ENCODE data around the gene BMP6.
"Not testable (repeated sequence)": the region's sequence is repeated elsewhere in the genome, so short reads cannot be mapped to it uniquely, and the experiment has no call there.

The BMP6 gene

GRCh38 chr6:7794509-7794908 lies 68.6 kb downstream of the BMP6 start:
- DNase-seq (ENCODE audit: low read depth): no peak

DNA sequence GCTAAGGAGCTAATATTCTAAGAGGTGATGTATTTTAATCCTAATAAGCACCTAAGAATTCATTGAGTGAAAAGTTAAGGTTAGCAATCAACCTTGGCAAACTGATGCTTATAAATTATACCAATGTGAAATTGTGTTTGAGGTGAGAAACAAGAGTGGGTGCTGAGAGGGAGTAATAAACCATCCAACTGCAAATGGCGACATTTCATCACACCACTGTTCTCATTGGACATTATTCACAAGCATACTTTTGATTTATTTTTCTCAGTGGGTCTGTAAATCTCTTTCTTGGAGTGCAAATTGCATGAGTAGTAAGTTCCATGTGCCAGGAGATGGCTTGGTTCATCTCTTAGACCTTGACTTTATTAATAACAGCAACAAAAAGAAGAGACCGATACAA lies 71.5 kb downstream of the BMP6 start:
- no peak for DNase-seq (ENCODE audit: low read depth)

- DNase-seq (ENCODE audit: low read depth): no peak
These were observed 72.9 kb downstream of the BMP6 start for GRCh38 chr6:7798751-7799150.

DNA sequence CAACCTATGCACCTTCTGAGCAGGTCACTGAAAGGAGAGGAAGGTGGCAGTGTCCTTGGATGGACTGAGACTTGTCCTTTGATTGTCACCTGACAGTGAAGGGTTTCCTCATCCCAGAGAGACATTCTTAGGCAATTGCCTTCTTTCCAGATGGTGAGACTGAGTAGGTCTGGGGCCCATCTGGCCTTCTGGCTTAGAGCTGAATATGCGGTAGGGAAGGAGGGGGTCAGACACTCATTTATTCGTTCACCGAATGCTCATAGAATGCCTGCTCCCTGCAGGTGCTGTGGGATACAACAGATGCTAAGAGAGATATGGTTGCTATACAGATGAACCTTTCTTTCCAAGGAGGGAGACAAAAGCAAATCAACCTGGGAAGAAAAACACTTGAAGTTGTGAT lies 76.8 kb downstream of the BMP6 start:
- DNase-seq (ENCODE audit: low read depth): no peak

- DNase-seq (ENCODE audit: low read depth): no peak
These were observed 77.3 kb downstream of the BMP6 start for GRCh38 chr6:7803214-7803613.

- no peak for DNase-seq (ENCODE audit: low read depth)
These were observed 79.4 kb downstream of the BMP6 start for GRCh38 chr6:7805078-7805849.

DNA sequence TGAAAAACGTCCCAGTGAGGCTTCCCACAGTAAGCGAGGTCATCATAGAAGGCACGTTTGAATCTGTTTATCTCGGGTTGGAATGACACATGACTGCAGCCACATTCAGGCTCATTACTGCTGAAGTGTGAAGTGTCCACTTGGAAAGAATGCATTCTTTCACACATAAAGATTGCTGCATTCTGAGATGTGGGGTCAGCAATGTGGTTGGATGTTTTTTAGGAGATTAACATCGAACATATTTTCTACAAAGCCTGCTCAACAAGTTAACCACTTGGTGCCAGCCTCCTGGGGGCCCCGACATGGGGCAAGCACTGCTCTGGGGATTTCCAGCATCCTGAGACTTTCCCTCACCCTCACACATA lies 79.9 kb downstream of the BMP6 start:
- no peak for DNase-seq (ENCODE audit: low read depth)

DNA sequence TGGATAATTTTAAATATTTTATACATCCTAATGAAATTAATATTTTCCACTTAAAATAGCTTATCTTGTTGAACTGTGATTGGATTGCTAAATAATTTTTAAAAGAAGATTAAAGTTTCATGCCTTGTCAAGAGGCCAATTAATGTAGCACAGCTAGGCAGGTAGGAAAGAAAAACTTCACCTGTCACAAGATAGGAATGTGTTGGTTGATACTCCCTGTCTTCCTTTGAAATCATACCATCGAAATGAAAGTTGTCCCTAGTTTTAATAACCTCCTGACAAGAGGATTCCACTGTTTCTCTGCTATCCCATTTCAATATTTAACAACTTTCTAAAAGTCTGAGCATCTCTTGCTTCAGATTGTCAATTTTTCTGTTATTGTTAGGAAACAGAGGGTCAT lies 80.8 kb downstream of the BMP6 start:
- no peak for DNase-seq (ENCODE audit: low read depth)

DNA sequence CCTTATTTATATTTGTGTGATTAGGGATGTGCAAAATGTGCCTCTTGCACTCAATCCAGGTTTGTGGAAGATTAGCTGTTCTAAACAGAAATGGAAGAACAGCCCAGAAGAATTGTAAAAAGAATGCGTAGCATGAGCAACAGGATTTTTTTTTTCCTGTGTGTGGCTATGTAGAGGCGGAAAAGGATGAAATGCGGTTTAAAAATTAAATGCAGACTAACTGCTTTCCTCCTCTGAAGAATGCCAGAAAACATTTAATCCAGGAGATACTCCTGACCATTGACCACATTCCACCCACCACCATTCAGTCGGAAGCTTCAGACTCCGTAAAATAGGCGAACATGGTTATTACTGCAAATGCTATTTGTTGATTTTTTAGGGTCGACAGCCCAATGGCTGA lies 83.4 kb downstream of the BMP6 start:
- DNase-seq (ENCODE audit: low read depth): no peak

GRCh38 chr6:7811441-7811840 lies 85.5 kb downstream of the BMP6 start:
- no peak for DNase-seq (ENCODE audit: low read depth)

- no peak for DNase-seq (ENCODE audit: low read depth)
These were observed 86.7 kb downstream of the BMP6 start for GRCh38 chr6:7812623-7813022.

GRCh38 chr6:7813193-7813592 lies 87.3 kb downstream of the BMP6 start:
- DNase-seq (ENCODE audit: low read depth): no peak

DNA sequence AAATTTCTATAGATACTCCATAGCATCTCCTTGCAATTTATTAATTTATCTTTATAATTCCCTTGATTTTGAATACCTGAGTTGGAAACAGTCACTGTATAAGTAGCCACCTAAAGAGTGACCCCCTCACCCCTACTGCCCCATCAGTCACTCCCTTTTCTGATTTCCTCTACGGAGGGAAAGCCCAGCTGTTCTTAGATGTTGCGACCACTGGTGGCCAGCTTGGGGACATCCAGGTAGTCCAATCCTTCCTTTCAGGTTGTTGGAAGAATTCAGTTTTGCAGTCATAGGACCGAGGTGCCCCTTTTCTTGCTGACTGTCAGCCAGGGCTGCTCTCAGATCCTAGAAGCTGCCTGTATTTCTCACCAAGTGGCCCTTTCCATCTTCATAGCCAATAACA lies 87.8 kb downstream of the BMP6 start:
- DNase-seq (ENCODE audit: low read depth): no peak

- DNase-seq (ENCODE audit: low read depth): no peak
These were observed 89.8 kb downstream of the BMP6 start for GRCh38 chr6:7815716-7816115.

DNA sequence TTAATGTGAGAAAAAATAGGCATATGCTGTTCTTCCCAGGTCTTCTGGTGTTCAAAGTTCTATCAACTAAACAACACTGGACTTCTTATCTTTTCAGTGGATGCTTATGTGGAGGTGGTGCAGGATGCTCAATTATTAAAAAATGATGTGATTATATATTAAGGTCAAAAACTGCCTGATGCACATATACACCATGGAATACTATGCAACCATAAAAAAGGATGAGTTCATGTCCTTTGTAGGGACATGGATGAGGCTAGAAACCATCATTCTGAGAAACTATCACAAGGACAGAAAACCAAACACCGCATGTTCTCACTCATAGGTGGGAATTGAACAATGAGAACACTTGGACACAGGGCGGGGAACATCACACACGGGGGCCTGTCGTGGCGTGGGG lies 91.3 kb downstream of the BMP6 start:
- not testable (repeated sequence) for DNase-seq (ENCODE audit: low read depth)

DNA sequence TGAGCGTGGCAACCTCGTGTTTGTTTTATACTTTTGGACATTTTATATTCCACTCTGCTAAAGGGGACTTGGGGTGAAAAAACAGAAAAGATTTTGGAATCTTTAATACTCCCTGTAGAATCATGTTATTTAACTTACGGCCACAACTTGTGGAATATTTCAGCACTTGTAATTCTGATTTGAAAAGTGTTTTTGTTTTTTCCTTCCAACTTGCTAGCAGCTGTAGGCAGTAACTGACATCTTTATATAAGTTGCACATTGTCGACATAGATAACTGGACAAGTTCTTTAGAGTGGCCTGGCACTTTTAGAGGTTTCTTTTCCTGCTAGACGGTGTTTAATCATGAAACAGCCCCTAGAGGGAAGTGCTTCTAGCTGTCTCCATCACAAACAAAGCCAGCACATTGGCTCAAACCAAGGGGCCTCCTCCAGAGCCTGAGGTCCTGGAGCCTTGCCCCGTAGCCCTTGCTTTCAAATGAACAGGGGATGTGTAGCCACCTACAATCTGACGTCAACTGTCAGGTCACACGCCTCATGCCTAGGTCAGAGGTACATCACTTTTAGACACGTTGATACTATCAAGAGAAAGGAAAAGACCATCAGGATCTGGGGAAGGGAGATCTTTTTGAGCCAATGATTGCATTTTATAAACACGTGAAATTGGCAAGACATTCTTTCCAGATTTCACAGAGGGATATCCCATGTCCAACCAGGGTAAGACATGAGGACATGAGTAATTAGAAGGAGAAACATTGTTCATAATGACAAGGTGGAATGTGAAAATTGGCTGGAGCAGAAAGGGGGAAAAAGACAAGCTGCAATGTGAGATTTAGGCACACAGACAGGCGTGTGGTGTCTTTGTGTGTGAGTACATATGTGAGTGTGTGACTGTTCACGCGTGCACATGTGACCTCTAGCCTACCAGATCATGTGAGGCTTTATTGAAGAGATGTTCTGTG lies 92.6 kb downstream of the BMP6 start:
- no peak for DNase-seq (ENCODE audit: low read depth)

DNA sequence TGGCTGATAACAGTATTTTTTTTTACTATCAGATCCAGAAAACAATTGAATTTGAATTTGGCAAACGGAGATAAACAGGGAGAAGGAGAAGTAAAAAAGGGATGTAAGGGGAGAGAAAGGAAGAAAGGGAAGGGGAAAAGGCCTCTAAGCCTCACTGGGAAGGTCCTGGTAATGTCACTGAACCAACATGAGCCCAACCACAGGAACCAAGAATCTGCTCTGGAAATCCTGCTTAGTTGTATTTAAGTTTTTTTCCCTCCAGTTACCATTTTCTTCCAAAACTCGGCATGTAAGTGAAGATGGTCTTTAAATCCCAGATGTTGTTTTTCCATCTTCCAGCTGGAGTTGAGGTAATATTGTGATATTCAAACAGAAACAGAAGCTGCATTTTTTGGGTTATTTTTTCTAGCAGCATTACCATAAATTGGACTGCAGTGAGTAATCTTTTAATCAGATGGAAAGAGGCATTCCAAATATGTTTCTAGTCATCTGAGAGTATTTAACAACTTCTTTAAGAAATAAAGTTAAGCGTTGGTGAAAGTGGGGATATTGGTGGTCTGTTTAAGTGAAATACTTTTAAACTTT lies 93.6 kb downstream of the BMP6 start:
- no peak for DNase-seq (ENCODE audit: low read depth)

GRCh38 chr6:7820288-7820835 lies 94.5 kb downstream of the BMP6 start:
- DNase-seq (ENCODE audit: low read depth): no peak

DNA sequence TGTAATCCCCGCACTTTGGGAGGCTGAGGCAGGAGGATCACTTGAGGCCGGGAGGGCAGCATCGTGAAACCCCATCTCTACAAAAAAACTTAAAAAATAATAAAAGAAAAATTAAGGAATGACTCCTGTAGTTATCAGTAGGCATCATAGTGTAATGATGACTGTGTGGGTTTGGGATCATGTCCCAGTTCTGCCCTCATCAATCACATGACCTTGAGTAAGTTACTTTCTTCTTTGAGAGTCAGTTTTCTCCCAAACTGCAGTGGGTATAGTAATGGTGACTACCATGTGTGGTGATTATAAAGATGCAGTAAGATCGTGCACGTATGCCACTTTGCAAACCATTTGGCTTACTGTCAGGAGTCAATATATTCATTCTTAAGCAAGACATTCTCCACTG lies 95.5 kb downstream of the BMP6 start:
- DNase-seq (ENCODE audit: low read depth): no peak

- DNase-seq (ENCODE audit: low read depth): no peak
These were observed 97.7 kb downstream of the BMP6 start for GRCh38 chr6:7823552-7823951.

- no peak for DNase-seq (ENCODE audit: low read depth)
These were observed 100.1 kb downstream of the BMP6 start for GRCh38 chr6:7825986-7826385.

- no peak for DNase-seq (ENCODE audit: low read depth)
These were observed 101.2 kb downstream of the BMP6 start for GRCh38 chr6:7827142-7827541.

DNA sequence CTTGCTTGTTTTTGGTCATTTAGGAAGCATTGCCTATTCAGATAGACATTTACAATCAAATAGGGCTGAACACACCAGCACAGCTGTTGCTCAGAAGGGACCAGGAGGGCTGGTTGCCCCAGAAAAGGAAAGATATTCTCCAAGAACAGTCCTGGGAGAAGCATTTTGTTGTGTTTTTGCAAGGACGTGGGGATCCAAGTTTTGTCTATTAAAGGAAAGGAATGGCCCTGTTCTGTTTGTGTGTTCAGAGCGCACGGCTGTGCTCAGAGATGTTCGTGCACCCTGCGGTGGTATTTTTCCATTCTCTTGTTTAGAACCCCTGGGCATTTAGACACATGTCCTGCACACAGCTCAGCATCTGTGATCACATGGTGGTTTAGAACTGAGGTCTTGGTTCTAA lies 102.2 kb downstream of the BMP6 start:
- DNase-seq (ENCODE audit: low read depth): no peak

Data from stimulated activated CD8-positive, alpha-beta memory T cell treated with anti-CD3 and anti-CD28 coated beads, Interleukin-12 subunit alpha, Interleukin-12 subunit beta, amount 100 ng/mL, for 4 hours (primary cell).